ENCODE results near the gene DMRTC2.
"Not testable (repeated sequence)": the region's sequence is repeated elsewhere in the genome, so short reads cannot be mapped to it uniquely, and the experiment has no call there.

Gene DMRTC2

GRCh38 chr19:41871573-41872383, 26.9 kb downstream of the DMRTC2 start:
- DNase-seq (ENCODE audit: low spot score), result no peak

- DNase-seq (ENCODE audit: low spot score), result no peak
These were observed 27.5 kb downstream of the DMRTC2 start for GRCh38 chr19:41872384-41872774.

GRCh38 chr19:41872775-41873647, 28.2 kb downstream of the DMRTC2 start:
- DNase-seq (ENCODE audit: low spot score), result peak; percentile 72

GRCh38 chr19:41875973-41876372, 31.1 kb downstream of the DMRTC2 start:
- DNase-seq (ENCODE audit: low spot score), result not testable (repeated sequence)

- DNase-seq (ENCODE audit: low spot score), result no peak
These were observed 32.3 kb downstream of the DMRTC2 start, which contains the start of gene CD79A for GRCh38 chr19:41876847-41877832. CD79A (plus strand) TSS chr19:41877279; CDS start chr19:41877305, 26 bp downstream.

GRCh38 chr19:41877916-41878905, 33.4 kb downstream of the DMRTC2 start:
- no peak for DNase-seq (ENCODE audit: low spot score)

GRCh38 chr19:41879080-41879479, 34.2 kb downstream of the DMRTC2 start:
- no peak for DNase-seq (ENCODE audit: low spot score)

GRCh38 chr19:41879670-41880328, 35.0 kb downstream of the DMRTC2 start:
- DNase-seq (ENCODE audit: low spot score), result no peak

- no peak for DNase-seq (ENCODE audit: low spot score)
These were observed 35.5 kb downstream of the DMRTC2 start for GRCh38 chr19:41880329-41880708.

GRCh38 chr19:41882568-41883462, 38.0 kb downstream of the DMRTC2 start, which contains the start of gene ARHGEF1:
ARHGEF1 (plus strand) TSS chr19:41883184; CDS start chr19:41888083, 4,899 bp downstream.
- DNase-seq (ENCODE audit: low spot score), result peak; percentile 63

- no peak for DNase-seq (ENCODE audit: low spot score)
These were observed 38.6 kb downstream of the DMRTC2 start for GRCh38 chr19:41883463-41883820.

GRCh38 chr19:41883821-41884733, 39.2 kb downstream of the DMRTC2 start:
- DNase-seq (ENCODE audit: low spot score), result peak; percentile 98

GRCh38 chr19:41886761-41887710, 42.2 kb downstream of the DMRTC2 start:
- DNase-seq (ENCODE audit: low spot score), result no peak

- DNase-seq (ENCODE audit: low spot score), result no peak
These were observed 43.0 kb downstream of the DMRTC2 start for GRCh38 chr19:41887711-41888382.

GRCh38 chr19:41888926-41889325, 44.1 kb downstream of the DMRTC2 start:
- no peak for DNase-seq (ENCODE audit: low spot score)

GRCh38 chr19:41889896-41890295, 45.1 kb downstream of the DMRTC2 start:
- no peak for DNase-seq (ENCODE audit: low spot score)
